ENCODE data around the gene ANKS1A.

Gene ANKS1A

GRCh38 chr6:35017411-35018181, 128.5 kb downstream of the ANKS1A start:
- no peak for DNase-seq (ENCODE audit: extremely low read depth, low read depth)
- TF ChIP-seq CTCF (IDR thresholded peaks at IDR 0.05; ENCODE audit: low read depth, low read length), result no peak

GRCh38 chr6:35018182-35018519, 129.1 kb downstream of the ANKS1A start:
- DNase-seq (ENCODE audit: extremely low read depth, low read depth), result no peak
- TF ChIP-seq CTCF (IDR thresholded peaks at IDR 0.05; ENCODE audit: low read depth, low read length), result no peak

- no peak for TF ChIP-seq CTCF (IDR thresholded peaks at IDR 0.05; ENCODE audit: low read depth, low read length)
- no peak for DNase-seq (ENCODE audit: extremely low read depth, low read depth)
These were observed 129.7 kb downstream of the ANKS1A start for GRCh38 chr6:35018746-35019145.

GRCh38 chr6:35019171-35019570, 130.1 kb downstream of the ANKS1A start:
- TF ChIP-seq CTCF (IDR thresholded peaks at IDR 0.05; ENCODE audit: low read depth, low read length), result no peak
- DNase-seq (ENCODE audit: extremely low read depth, low read depth), result no peak

GRCh38 chr6:35019831-35020230, 130.8 kb downstream of the ANKS1A start:
- no peak for TF ChIP-seq CTCF (IDR thresholded peaks at IDR 0.05; ENCODE audit: low read depth, low read length)
- DNase-seq (ENCODE audit: extremely low read depth, low read depth), result no peak

- no peak for DNase-seq (ENCODE audit: extremely low read depth, low read depth)
- no peak for TF ChIP-seq CTCF (IDR thresholded peaks at IDR 0.05; ENCODE audit: low read depth, low read length)
These were observed 131.9 kb downstream of the ANKS1A start for GRCh38 chr6:35021004-35021403.

- no peak for DNase-seq (ENCODE audit: extremely low read depth, low read depth)
- TF ChIP-seq CTCF (IDR thresholded peaks at IDR 0.05; ENCODE audit: low read depth, low read length), result no peak
These were observed 134.3 kb downstream of the ANKS1A start for GRCh38 chr6:35023091-35024000.

Data from AG09319 (cell line).